HUES6 (cell line): ENCODE measurements around the gene PERM1.

Experiments used
- H3K27ac ChIP-seq: 2 replicates; pipeline ENCODE4 v1.7.0; 2013; ENCODE audit warnings: low read depth, mild to moderate bottlenecking, low read length, inconsistent platforms
- H3K27me3 ChIP-seq: 2 replicates; pipeline ENCODE4 v1.6.1; 2013; ENCODE audit warnings: low read length; ENCODE audit not compliant: control insufficient read depth, insufficient read depth
- H3K36me3 ChIP-seq: 2 replicates; pipeline ENCODE4 v1.6.1; 2013; ENCODE audit warnings: low read length; ENCODE audit not compliant: control insufficient read depth, insufficient read depth
- H3K4me1 ChIP-seq: 2 replicates; pipeline ENCODE4 v1.6.1; 2013; ENCODE audit warnings: low read length; ENCODE audit not compliant: control insufficient read depth, insufficient read depth
- H3K4me3 ChIP-seq: 2 replicates; pipeline ENCODE4 v1.5.1; 2013; ENCODE audit warnings: low read depth, low read length
- H3K9ac ChIP-seq: one replicate; pipeline ENCODE4 v1.6.1; 2013; ENCODE audit warnings: mild to moderate bottlenecking, low read length
- H3K9me3 ChIP-seq: 2 replicates; pipeline ENCODE4 v1.6.1; 2013; ENCODE audit warnings: low read depth, low read length; ENCODE audit not compliant: control insufficient read depth, insufficient read depth

The PERM1 gene

DNA sequence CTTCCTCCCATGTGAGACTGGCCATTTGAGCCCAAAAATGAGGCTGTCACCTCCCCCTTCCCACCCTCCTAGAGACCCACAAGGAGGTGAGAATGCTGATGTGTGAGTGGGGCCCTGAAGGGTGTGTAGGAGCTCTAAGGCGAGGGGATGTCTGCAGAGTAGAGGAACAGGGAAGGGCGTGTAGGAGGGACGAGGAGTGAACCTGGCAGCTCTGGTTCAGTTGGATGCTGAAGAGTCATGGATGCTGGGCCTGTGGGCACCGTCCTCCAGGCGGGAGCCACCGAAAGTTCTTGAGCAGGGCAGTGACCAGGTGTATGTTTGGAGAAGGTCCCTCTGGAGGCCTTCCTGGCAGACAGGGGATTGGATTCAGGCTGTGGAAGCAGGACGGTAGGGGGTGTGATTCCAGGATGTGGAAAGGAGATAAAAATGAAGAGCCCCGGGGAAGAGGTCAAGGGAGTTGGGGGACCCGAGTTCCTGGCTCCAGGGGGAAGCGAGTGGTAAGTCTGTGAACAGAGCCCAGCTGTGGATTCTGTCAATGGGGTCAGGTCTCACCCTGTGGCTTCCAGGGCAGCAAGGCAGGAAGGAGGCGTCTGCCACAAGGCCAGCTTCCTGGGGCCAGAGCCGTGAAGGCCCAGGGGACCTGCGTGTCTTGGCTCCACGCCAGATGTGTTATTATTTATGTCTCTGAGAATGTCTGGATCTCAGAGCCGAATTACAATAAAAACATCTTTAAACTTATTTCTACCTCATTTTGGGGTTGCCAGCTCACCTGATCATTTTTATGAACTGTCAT lies 50.3 kb downstream of the PERM1 start:
- Histone ChIP-seq H3K27ac (no peak overlapping the region), H3K4me1 (peaks cover 12% of the 10 kb centered on the region), H3K9me3 (no peaks in the 10 kb centered on the region), H3K4me3 (no peak overlapping the region), H3K9ac (no peak overlapping the region), H3K27me3 (peaks cover 92% of the 10 kb centered on the region), H3K36me3 (no peaks in the 10 kb centered on the region)

- Histone ChIP-seq H3K27ac (no peak overlapping the region), H3K9me3 (no peaks in the 10 kb centered on the region), H3K27me3 (peaks cover 92% of the 10 kb centered on the region), H3K4me3 (no peak overlapping the region), H3K9ac (no peak overlapping the region), H3K36me3 (no peaks in the 10 kb centered on the region), H3K4me1 (peaks cover 18% of the 10 kb centered on the region)
These were observed 51.2 kb downstream of the PERM1 start for GRCh38 chr1:930633-931138.

- Histone ChIP-seq H3K36me3 (no peaks in the 10 kb centered on the region), H3K4me3 (no peak overlapping the region), H3K9me3 (no peaks in the 10 kb centered on the region), H3K27me3 (peaks cover 92% of the 10 kb centered on the region), H3K9ac (no peak overlapping the region), H3K27ac (no peak overlapping the region), H3K4me1 (peaks cover 11% of the 10 kb centered on the region)
These were observed 51.9 kb downstream of the PERM1 start for GRCh38 chr1:929712-930632.

- H3K27ac ChIP-seq, result no peak overlapping the region
- no peak overlapping the region for H3K4me3 ChIP-seq
- no peaks in the 10 kb centered on the region for H3K9me3 ChIP-seq
- no peak overlapping the region for H3K9ac ChIP-seq
- peaks cover 9% of the 10 kb centered on the region; the same call in 1 of the 2 replicates for H3K4me1 ChIP-seq
- peaks cover 98% of the 10 kb centered on the region for H3K27me3 ChIP-seq
- no peaks in the 10 kb centered on the region for H3K36me3 ChIP-seq
These were observed 52.9 kb downstream of the PERM1 start for GRCh38 chr1:928825-929661.

GRCh38 chr1:927748-928147 lies 54.1 kb downstream of the PERM1 start:
- no peaks in the 10 kb centered on the region for H3K9me3 ChIP-seq

GRCh38 chr1:927234-927633 lies 54.7 kb downstream of the PERM1 start:
- Histone ChIP-seq H3K9me3 (no peaks in the 10 kb centered on the region), H3K27me3 (peaks cover 99% of the 10 kb centered on the region), H3K27ac (no peak overlapping the region), H3K4me3 (no peak overlapping the region), H3K9ac (no peak overlapping the region), H3K36me3 (no peaks in the 10 kb centered on the region), H3K4me1 (peaks cover 9% of the 10 kb centered on the region; the same call in 1 of the 2 replicates)

More at GRCh38 chr1:927748-928147, 54.1 kb downstream of the PERM1 start:
- Histone ChIP-seq H3K27me3 (peaks cover 99% of the 10 kb centered on the region), H3K36me3 (no peaks in the 10 kb centered on the region), H3K27ac (no peak overlapping the region), H3K9ac (no peak overlapping the region), H3K4me3 (no peak overlapping the region), H3K4me1 (peaks cover 9% of the 10 kb centered on the region; the same call in 1 of the 2 replicates)

DNA sequence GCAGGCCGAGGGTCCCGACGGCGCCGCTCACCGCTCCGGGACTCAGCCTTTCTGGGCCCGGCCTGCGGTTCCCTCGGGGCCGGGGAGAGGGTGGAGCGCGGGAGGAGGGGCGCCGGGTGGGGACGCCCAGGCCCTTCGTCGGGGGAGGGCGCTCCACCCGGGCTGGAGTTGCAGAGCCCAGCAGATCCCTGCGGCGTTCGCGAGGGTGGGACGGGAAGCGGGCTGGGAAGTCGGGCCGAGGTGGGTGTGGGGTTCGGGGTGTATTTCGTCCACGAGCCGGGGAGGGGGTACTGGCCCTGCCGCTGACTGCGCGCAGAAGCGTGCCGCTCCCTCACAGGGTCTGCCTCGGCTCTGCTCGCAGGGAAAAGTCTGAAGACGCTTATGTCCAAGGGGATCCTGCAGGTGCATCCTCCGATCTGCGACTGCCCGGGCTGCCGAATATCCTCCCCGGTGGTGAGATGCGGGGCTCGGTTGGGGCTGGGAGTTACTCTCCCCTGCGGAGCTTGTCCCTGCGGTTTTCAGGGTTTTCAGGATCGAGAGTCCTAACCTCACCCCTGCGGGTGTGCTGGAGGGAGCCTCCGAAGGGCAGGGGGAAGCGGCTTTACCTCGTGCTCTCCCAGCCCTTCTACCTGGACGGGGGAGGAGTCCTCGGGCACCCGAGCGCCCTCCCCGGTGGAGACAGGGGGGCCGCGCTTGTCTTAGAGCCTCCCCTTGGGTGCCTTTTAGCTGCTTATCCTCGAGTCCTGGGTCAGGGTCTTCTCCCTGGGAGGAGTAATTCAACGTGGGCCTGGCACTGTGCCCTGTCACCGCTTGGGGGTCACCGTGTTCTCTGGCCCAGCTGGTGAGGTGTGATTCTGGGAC lies 56.1 kb downstream of the PERM1 start:
- Histone ChIP-seq H3K9me3 (no peaks in the 10 kb centered on the region), H3K27ac (no peak overlapping the region), H3K4me1 (peaks cover 14% of the 10 kb centered on the region), H3K27me3 (peaks cover 99% of the 10 kb centered on the region), H3K9ac (no peak overlapping the region), H3K4me3 (peak overlapping the region; percentile 47), H3K36me3 (no peaks in the 10 kb centered on the region)
